HG02852 (cell line): ENCODE results near the gene LVRN.
"Not testable (repeated sequence)": the region's sequence is repeated elsewhere in the genome, so short reads cannot be mapped to it uniquely, and the experiment has no call there.

ENCODE experiments used
- ATAC-seq: cut with Tn5 transposase; IDR thresholded peaks from one replicate; pipeline ENCODE4 v1.9.1; 2021; ENCODE audit warnings: mild to moderate bottlenecking, moderate library complexity; ENCODE audit not compliant: unreplicated experiment

The LVRN gene, protein sequence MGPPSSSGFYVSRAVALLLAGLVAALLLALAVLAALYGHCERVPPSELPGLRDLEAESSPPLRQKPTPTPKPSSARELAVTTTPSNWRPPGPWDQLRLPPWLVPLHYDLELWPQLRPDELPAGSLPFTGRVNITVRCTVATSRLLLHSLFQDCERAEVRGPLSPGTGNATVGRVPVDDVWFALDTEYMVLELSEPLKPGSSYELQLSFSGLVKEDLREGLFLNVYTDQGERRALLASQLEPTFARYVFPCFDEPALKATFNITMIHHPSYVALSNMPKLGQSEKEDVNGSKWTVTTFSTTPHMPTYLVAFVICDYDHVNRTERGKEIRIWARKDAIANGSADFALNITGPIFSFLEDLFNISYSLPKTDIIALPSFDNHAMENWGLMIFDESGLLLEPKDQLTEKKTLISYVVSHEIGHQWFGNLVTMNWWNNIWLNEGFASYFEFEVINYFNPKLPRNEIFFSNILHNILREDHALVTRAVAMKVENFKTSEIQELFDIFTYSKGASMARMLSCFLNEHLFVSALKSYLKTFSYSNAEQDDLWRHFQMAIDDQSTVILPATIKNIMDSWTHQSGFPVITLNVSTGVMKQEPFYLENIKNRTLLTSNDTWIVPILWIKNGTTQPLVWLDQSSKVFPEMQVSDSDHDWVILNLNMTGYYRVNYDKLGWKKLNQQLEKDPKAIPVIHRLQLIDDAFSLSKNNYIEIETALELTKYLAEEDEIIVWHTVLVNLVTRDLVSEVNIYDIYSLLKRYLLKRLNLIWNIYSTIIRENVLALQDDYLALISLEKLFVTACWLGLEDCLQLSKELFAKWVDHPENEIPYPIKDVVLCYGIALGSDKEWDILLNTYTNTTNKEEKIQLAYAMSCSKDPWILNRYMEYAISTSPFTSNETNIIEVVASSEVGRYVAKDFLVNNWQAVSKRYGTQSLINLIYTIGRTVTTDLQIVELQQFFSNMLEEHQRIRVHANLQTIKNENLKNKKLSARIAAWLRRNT

DNA sequence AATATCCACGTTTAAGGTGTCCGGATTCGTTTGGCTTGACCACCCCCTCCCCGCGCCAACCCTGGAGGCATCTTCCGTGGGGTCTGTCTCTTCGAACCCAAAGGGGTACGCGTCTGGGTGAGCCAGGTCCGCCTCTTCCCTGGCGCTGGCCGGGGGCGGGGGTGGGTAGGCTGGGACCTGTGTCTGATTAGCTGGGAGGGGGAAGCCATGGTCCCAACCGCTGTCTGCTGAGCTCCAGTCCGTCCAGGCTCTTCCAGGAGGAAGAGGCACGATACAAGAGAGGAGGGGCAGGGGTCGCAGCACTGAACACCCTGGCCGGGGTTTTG lies at the start of gene LVRN:
LVRN (plus strand) TSS at position 237 of the 326 bp plus-strand sequence. CDS start 143 bp downstream, outside the sequence.
- no peak for ATAC-seq

DNA sequence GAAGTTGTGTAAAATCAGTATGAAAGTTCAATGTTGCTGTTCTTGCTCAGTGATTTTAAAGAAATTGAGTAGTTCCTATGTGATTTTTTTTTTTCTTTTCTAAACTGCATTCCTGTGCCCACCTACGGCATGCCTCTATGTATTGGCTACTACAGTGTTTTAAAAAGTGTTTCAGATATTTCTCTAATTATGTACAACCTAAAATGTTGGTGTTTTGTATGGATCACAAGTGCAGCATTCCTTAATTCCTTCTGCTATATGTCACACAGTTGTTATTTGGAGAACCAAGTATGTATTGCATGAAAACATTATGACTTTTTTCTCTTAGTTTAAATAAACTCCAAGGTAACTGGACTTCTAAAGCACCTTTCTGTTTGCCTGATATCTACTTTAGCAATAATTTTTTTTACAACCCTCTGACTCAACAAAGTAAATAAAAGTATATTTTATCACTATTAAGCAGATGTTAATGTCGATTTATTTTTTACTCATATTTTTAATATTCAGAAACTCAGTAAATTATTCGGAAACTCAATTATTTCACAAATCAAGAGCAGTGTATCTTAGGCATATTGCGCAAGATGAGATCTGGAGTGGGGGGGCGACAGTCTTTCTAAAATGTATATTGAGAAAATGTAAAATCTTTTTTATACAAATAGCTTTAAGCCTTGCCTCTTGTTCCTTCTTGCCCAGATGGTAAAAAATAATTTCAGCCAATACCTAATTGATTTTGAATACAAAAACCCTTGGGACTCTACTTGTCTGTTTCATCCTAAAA lies 48.5 kb upstream of the LVRN start:
- not testable (repeated sequence) for ATAC-seq

DNA sequence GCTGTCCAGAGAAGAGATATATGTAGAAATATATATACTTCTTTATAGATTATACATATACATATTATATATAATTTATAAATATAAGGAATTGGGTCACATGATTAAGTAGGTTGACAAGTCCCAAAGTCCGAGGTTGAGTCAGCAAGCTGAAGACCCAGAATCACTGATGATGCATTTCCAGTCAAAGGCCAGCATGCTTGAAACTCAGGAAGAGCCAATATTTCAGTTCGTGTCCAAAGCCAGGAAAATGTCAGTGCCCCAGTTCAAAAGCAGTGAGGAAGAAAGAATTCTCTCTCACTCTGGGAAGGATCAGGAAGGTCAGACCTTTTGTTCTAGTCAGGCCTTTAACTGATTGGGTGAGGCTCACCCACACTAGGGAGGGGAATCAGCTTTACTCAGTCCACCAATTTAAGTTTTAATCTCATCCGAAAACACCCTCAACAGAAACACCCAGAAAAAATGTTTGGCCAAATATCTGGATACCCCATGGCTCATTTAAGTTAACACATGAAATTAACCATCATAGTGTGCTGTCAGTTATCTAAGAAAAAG lies 42.0 kb upstream of the LVRN start:
- no peak for ATAC-seq

DNA sequence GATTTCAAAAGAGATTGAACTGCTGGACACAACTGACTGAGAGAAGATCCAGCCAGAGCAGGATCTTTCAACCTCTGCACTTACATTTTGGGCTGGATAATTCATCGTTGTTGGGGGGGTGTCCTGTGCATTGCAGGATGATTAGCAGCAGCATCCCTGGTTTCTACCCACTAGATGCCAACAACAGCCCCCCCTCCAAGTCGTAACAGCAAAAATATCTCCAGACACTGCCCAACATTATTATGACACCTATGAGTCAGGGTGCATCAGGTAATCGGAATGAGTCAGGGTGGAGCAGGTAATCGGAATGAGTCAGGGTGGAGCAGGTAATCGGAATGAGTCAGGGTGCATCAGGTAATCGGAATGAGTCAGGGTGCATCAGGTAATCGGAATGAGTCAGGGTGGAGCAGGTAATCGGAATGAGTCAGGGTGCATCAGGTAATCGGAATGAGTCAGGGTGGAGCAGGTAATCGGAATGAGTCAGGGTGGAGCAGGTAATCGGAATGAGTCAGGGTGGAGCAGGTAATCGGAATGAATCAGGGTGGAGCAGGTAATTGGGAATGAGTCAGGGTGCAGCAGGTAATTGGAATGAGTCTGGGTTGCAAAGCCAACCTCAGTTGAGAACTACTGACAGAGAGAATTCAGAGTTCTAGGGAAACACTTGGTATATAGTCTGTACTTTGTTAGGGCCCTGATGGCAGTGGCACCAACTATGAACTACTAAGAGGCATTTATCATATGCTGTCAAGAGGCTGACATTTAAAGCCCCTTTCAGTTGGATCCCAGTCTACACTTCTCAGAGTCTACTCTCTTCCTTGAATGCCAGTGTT lies 33.5 kb upstream of the LVRN start:
- not testable (repeated sequence) for ATAC-seq

DNA sequence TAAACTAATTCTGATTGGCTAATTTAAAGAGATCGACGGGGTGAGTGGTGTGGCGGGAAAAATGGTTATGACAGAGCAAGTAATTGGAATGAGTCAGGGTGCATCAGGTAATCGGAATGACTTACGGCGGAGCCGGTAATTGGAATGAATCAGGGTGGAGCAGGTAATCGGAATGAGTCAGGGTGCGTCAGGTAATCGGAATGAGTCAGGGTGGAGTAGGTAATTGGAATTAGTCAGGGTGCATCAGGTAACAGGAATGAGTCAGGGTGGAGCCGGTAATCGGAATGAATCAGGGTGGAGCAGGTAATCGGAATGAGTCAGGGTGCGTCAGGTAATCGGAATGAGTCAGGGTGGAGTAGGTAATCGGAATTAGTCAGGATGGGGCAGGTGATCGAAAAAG lies 32.1 kb upstream of the LVRN start:
- not testable (repeated sequence) for ATAC-seq

DNA sequence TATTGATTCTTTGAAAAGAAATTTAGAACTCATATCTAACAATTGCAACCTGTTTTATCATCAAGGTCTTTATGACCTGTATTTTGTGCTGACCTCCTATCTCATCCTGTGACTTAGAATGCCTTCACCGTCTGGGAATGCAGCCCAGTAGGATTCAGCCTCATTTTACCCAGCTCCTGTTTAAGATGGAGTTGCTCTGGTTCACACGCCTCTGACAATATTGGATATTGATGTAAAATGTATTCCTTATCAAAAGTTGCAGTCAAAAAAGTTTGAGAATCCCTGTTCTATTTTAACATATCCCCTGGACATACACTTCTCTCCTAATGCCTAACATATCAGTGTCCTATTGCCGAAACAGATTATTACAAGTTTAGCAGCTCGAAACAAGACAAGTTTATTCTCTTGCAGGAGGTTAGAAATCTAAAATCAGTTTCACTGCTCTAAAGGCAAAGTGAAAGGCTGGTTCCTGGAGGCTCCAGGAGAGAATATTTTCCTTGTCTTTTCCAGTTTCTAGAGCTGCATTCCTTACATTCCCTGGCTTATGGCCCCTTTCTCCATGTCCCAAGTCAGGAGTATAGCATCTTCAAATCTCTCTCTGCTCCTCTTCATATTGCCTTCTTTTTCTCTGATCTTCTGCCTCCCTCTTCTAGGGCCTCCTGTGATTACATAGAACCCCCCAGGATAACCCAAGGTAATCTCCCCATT lies 31.5 kb upstream of the LVRN start:
- no peak for ATAC-seq

DNA sequence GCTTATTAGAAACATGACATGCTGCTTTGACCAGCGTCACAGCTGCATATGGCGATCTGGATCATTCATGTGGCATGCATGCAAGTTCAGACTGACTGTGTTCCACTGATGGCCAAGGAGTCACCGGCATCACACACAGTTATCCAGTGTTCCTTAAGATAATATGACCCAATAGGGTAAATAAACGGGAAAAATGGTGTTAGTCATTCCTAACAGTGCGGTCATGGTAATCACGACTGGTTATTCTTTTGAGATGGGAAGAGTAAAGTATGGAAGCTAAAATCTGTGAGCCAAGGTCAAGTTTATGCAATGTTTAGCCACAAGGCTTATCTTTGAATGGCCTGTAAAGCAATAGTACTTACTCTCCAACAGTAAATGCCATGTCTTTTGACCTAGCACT lies 29.3 kb upstream of the LVRN start:
- ATAC-seq, result no peak

DNA sequence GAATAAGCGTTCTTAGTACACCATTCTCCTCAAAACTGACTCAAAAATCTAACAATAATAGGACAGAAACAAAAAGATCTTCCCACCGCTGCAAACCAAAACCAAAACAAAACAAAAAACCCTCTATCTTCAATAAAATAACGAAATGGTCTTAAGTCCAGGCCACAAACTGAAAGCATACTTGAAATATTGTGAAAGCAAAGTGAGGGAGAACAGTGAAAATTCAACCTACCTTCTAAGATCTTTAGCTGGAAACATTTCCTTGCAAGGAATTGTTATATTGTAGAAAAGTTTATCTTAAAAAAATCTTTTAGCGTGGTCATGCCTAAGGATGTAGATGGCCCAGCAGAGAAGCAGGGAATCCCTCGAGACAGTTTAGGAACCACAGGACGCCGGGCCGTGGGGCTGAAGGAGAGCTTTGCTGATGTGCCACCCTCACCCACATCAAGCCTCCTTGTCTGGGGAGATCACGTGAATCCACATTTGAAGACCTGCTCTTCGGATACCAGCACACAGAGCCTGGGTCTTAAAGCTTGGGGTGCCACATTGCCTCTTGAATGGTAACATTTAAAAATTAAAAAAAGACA lies 27.8 kb upstream of the LVRN start:
- no peak for ATAC-seq

DNA sequence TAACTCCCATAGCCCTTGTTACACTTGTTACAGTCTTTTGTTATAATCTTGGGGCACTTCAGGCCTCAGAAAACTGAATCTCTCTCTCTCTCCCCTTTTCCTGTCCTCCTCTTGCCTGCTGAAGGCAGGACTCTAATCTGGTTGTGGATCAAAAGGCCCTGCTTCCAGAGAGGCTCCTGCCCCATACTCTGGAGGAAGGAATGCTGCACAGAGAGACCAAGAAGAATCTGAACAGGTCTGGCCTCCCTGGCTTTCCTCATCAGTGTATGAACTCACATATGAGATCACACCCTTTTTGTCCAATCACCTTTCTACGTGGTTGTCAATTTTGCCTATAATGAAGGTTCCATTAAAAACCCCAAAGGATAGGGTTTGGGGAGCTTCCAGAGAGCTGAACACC lies 26.2 kb upstream of the LVRN start:
- no peak for ATAC-seq

DNA sequence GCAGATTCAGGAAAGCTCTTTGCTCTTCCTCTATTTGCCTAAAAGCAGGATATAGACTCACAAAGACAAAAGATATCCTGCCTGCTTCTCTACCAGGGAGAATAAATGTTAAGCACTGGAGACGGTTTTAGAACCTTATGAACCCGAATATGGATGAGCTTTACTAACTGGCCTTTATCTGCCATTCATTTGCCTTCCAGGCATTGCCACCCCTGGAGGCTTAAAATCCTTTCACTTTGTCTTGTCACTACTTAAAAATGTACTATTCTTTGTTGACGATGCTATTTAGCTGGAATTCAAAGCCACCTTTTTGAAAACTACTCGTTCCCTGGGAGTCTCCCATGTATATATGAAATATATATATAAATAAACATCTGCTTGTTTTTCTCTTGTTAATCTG lies 23.2 kb upstream of the LVRN start:
- ATAC-seq, result no peak

DNA sequence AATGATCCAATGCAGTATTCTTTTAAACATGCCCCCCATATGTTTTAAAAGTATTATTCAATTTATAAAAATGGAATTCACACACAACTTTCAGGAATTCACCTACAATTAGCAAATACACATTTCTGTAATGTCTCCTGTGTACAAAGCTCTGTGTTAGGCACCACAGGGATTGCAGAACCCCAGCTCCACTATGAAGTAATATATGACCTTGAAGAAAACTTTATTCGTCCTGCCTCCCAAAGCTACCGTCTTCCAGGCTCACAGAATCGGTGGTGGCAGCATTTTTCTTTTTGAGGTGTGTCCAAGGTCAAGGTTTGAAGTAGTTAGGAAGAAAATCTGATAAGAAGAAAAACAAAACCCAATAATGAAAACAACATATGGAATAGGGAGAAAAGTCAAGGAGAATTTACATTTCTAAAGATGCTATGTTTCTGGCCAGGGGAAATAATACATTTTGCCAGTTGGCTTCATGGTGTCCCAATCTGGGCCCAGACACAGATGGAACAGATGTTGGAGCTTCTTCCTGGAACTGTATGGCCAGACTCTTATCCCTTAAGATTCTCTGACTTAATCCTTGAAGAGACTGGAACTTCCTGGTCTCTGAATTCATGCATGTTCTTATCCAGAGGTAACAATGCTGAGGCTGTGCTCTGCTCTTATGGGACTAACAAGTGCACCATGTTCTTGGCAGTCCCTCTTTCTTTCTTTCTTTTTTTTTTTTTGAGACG lies 22.0 kb upstream of the LVRN start:
- no peak for ATAC-seq

DNA sequence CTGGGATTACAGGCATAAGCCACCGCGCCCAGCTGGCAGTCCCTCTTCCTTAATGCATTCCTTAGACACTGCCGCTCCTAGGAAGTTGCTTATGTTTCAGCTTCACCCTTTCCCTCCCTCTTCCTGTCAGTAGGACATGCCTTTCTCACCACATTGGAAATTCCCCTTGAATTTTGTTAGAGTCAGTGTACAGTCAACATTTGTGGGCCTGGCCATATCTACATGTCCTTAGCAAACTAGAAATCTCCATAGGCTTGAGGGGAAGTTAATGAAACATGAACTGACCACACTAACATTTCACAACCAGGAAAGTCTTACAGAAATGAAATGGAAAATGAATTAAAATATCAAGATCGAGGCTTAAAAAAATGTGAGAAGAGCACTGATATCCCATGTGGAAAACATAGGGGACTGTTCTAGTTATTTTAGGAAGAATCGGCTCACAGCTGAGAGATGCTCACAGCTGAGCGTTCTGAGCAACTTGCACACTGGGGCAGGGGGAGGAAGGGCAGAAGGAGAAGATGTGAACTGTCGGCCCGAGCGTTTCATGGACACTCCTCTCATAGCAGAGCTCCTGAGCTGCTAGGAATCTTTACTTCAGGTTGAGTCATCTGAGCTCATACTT lies 21.1 kb upstream of the LVRN start:
- peak; percentile 51 for ATAC-seq

DNA sequence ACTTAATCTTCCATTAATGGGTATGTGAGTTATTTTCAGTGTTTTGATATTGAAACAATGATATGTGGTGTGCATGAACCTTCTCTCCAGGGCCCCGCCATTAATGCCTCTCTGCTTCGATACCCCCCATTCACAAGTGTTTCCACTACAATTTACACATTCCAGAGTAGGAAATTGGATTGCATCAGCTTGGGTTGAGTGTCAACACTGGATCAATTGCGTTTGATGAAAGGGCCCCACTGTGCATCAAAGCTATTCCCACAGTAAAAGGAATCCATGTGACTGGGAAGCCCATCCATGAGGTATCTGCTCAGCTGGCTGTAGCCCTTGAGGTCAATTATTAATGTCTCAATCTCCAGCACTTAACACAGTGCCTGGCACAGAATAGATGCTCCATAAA lies 17.8 kb upstream of the LVRN start:
- no peak for ATAC-seq

DNA sequence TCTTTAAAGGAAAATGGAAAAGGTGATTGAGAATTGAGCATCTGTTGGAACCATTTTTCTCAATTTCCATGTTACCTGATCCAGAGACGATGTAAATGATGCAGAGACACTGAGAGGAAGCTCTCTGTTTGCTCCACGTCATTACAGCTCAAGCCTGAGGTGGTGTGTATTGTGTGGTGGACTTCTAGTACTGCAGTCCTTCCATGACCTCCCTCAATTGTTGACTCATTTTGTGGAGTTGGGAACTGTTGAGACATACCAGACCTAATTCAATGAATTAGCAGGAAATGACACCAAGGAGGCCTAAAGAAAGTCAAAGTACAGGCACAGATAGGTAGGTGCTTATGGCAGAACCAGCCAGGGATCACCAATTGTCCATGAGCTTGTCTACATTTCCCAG lies 15.6 kb upstream of the LVRN start:
- ATAC-seq, result no peak

DNA sequence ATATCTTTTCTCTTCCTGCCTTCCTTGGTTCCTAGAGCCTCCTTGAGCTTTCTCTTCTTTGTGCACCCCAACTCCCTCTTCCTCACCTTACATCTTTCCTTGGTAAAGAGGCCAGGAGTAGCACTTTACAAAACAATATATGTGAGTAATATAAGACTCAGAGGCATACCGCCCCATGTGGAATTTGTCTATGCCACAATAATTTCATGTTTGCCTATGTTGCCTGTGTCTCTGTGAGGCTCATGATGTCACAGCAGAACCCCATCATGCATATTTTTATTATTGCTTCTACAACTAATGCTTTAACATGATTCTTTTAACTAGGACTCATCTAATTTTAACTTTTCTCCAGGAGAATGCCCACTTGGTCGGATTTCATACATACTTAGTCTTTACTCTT lies 15.0 kb upstream of the LVRN start:
- ATAC-seq, result no peak

DNA sequence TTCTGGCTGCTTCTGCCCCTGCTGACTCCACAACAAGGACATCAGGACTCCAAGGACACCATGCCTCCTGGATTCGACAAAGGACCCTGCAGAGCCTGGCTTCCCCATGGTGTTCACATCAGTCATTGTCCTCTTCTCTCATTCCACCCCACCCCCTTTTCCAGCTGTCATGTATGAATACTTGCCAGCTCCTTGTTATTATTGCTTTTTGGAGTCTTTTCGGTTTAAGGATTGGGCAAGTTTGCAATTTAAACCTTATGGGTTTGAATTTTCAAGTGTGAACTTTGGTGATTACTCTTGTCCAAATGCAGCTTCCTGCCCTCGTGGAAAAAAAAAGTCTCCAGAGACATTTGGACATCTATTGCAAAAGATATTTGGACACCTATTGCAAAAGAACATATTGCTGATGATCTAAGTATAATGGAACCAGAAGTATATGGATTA lies 14.2 kb upstream of the LVRN start:
- no peak for ATAC-seq

DNA sequence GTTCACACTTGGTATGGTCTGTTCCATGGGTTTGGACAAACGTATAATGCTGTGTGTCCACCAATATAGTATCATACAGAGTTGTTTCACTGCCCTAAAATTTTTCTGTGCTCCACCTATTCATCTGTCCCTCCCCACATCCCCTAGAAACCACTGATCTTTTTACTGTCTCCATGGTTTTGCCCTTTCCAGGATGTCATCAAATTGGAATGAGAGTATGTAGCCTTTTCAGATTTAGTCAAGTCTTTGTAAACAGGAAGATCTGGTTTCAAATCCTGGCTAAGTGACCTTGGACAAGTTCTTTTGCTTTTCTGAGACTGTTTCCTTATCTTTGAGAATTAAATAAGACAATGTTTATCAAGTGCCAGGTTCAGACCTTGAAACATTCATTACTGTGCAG lies 13.2 kb upstream of the LVRN start:
- no peak for ATAC-seq

DNA sequence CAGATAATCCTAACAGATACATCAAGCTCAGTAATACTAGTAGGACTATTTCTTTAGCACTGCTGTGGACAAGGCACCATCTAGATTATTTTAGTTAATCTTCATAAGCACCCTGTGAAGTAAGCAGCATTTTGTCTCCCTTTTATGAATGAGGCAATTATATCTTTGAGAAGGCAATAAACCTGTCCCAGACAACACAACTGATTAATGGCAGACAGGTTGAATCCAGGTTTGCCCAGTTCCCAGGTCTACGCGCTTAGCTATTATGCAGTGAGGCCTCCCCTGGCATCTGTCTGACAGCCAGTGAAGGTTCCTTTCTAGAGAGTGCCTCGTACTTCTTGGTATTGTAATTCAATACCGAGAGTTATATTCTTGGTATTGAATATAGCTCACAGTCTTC lies 9.7 kb upstream of the LVRN start:
- ATAC-seq, result no peak
